Measurements from ENCODE around the gene ADAM12.

The ADAM12 gene

GRCh38 chr10:126170371-126170770 is 217.9 kb downstream of the ADAM12 start:
- Histone ChIP-seq H3K4me3 (ENCODE audit: low read depth, low read length) (no peak overlapping the region), H3K4me1 (no peaks in the 10 kb centered on the region), H3K27me3 (no peaks in the 10 kb centered on the region), H3K36me3 (no peaks in the 10 kb centered on the region), H3K9me3 (no peaks in the 10 kb centered on the region)
- no peak for DNase-seq
- TF ChIP-seq CTCF (IDR thresholded peaks at IDR 0.05; ENCODE audit: low read depth, low read length) = no peak

GRCh38 chr10:126169899-126170298 is 218.4 kb downstream of the ADAM12 start:
- Histone ChIP-seq H3K4me3 (ENCODE audit: low read depth, low read length) (no peak overlapping the region), H3K36me3 (no peaks in the 10 kb centered on the region), H3K9me3 (no peaks in the 10 kb centered on the region), H3K27me3 (no peaks in the 10 kb centered on the region), H3K4me1 (no peaks in the 10 kb centered on the region)
- no peak for TF ChIP-seq CTCF (IDR thresholded peaks at IDR 0.05; ENCODE audit: low read depth, low read length)
- no peak for DNase-seq

- Histone ChIP-seq H3K36me3 (no peaks in the 10 kb centered on the region), H3K27me3 (no peaks in the 10 kb centered on the region), H3K4me3 (ENCODE audit: low read depth, low read length) (no peak overlapping the region), H3K4me1 (no peaks in the 10 kb centered on the region), H3K9me3 (no peaks in the 10 kb centered on the region)
- no peak for DNase-seq
- no peak for TF ChIP-seq CTCF (IDR thresholded peaks at IDR 0.05; ENCODE audit: low read depth, low read length)
Measured at GRCh38 chr10:126166797-126167196, 221.5 kb downstream of the ADAM12 start.

GRCh38 chr10:126165874-126166273 is 222.4 kb downstream of the ADAM12 start:
- no peak for DNase-seq
- H3K9me3 ChIP-seq = no peaks in the 10 kb centered on the region
- peaks cover 4% of the 10 kb centered on the region; the same call in 1 of the 2 replicates for H3K4me1 ChIP-seq
- no peaks in the 10 kb centered on the region for H3K36me3 ChIP-seq
- H3K27me3 ChIP-seq = no peaks in the 10 kb centered on the region
- no peak overlapping the region for H3K4me3 ChIP-seq (ENCODE audit: low read depth, low read length)
- TF ChIP-seq CTCF (IDR thresholded peaks at IDR 0.05; ENCODE audit: low read depth, low read length) = no peak

GRCh38 chr10:126163506-126163905 is 224.8 kb downstream of the ADAM12 start:
- TF ChIP-seq CTCF (IDR thresholded peaks at IDR 0.05; ENCODE audit: low read depth, low read length) = no peak
- Histone ChIP-seq H3K27me3 (no peaks in the 10 kb centered on the region), H3K4me3 (ENCODE audit: low read depth, low read length) (no peak overlapping the region), H3K4me1 (peaks cover 4% of the 10 kb centered on the region; the same call in 1 of the 2 replicates), H3K9me3 (no peaks in the 10 kb centered on the region), H3K36me3 (no peaks in the 10 kb centered on the region)
- no peak for DNase-seq

GRCh38 chr10:126161691-126162090 is 226.6 kb downstream of the ADAM12 start:
- Histone ChIP-seq H3K27me3 (no peaks in the 10 kb centered on the region), H3K4me1 (peaks cover 4% of the 10 kb centered on the region; the same call in 1 of the 2 replicates), H3K4me3 (ENCODE audit: low read depth, low read length) (no peak overlapping the region)

More at GRCh38 chr10:126161691-126162090, 226.6 kb downstream of the ADAM12 start:
- DNase-seq = no peak
- Histone ChIP-seq H3K36me3 (no peaks in the 10 kb centered on the region), H3K9me3 (no peaks in the 10 kb centered on the region)
- no peak for TF ChIP-seq CTCF (IDR thresholded peaks at IDR 0.05; ENCODE audit: low read depth, low read length)

All from BE2C (cell line).